ENCODE data around the gene PTPRA. TPM values are rescaled to one million over a fixed set of nuclear protein-coding genes. Genes with fewer than 3 reads are reported as not detected.

The PTPRA gene
- total and polyA plus RNA-seq, 4 donors, result 8.7 to 24.3 (median 15.7) TPM

DNA sequence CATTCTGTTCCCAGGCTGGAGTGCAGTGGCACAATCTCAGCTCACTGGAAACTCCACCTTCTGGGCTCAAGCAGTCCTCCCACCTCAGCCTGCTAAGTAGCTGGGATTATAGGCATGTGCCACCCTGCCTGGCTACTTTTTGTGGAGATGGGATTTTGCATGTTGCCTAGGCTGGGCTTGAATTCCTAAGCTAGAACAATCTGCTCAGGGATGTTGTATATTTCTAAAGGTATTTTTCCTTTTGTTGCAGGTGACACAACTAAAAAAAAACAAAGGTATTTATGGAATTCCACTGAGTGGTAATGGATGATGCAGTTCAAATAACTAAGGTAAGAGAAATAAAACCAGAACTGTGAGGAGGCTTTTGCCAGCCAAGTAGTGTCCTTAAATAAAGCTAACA is 49.7 kb downstream of the PTPRA start:
- DNase-seq (ENCODE audit: low spot score), result no peak
- H3K27ac ChIP-seq (ENCODE audit: low read depth in 1 of 2, low read length in 2 of 2), result no peak overlapping the region
- TF ChIP-seq, protein P1, sequence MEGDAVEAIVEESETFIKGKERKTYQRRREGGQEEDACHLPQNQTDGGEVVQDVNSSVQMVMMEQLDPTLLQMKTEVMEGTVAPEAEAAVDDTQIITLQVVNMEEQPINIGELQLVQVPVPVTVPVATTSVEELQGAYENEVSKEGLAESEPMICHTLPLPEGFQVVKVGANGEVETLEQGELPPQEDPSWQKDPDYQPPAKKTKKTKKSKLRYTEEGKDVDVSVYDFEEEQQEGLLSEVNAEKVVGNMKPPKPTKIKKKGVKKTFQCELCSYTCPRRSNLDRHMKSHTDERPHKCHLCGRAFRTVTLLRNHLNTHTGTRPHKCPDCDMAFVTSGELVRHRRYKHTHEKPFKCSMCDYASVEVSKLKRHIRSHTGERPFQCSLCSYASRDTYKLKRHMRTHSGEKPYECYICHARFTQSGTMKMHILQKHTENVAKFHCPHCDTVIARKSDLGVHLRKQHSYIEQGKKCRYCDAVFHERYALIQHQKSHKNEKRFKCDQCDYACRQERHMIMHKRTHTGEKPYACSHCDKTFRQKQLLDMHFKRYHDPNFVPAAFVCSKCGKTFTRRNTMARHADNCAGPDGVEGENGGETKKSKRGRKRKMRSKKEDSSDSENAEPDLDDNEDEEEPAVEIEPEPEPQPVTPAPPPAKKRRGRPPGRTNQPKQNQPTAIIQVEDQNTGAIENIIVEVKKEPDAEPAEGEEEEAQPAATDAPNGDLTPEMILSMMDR (IDR thresholded peaks at IDR 0.05; ENCODE audit: low read depth, low read length, missing input control), result no peak
- TF ChIP-seq RXRA (IDR thresholded peaks at IDR 0.05) (no peak), EGR1 (IDR thresholded peaks at IDR 0.05; ENCODE audit: low read depth in 2 of 2) (no peak), GABPA (IDR thresholded peaks at IDR 0.05 in 1 of 2, conservative IDR thresholded peaks at IDR 0.05 in 1 of 2) (no peak), NR2F2 (IDR thresholded peaks at IDR 0.05) (no peak), HNF4A (conservative IDR thresholded peaks at IDR 0.05) (no peak), FOXA1 (IDR thresholded peaks at IDR 0.05) (no peak), TAF1 (conservative IDR thresholded peaks at IDR 0.05) (no peak)
- TF ChIP-seq, protein P2, sequence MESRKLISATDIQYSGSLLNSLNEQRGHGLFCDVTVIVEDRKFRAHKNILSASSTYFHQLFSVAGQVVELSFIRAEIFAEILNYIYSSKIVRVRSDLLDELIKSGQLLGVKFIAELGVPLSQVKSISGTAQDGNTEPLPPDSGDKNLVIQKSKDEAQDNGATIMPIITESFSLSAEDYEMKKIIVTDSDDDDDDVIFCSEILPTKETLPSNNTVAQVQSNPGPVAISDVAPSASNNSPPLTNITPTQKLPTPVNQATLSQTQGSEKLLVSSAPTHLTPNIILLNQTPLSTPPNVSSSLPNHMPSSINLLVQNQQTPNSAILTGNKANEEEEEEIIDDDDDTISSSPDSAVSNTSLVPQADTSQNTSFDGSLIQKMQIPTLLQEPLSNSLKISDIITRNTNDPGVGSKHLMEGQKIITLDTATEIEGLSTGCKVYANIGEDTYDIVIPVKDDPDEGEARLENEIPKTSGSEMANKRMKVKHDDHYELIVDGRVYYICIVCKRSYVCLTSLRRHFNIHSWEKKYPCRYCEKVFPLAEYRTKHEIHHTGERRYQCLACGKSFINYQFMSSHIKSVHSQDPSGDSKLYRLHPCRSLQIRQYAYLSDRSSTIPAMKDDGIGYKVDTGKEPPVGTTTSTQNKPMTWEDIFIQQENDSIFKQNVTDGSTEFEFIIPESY (IDR thresholded peaks at IDR 0.05), result no peak
- TF ChIP-seq, protein P3, sequence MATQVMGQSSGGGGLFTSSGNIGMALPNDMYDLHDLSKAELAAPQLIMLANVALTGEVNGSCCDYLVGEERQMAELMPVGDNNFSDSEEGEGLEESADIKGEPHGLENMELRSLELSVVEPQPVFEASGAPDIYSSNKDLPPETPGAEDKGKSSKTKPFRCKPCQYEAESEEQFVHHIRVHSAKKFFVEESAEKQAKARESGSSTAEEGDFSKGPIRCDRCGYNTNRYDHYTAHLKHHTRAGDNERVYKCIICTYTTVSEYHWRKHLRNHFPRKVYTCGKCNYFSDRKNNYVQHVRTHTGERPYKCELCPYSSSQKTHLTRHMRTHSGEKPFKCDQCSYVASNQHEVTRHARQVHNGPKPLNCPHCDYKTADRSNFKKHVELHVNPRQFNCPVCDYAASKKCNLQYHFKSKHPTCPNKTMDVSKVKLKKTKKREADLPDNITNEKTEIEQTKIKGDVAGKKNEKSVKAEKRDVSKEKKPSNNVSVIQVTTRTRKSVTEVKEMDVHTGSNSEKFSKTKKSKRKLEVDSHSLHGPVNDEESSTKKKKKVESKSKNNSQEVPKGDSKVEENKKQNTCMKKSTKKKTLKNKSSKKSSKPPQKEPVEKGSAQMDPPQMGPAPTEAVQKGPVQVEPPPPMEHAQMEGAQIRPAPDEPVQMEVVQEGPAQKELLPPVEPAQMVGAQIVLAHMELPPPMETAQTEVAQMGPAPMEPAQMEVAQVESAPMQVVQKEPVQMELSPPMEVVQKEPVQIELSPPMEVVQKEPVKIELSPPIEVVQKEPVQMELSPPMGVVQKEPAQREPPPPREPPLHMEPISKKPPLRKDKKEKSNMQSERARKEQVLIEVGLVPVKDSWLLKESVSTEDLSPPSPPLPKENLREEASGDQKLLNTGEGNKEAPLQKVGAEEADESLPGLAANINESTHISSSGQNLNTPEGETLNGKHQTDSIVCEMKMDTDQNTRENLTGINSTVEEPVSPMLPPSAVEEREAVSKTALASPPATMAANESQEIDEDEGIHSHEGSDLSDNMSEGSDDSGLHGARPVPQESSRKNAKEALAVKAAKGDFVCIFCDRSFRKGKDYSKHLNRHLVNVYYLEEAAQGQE (IDR thresholded peaks at IDR 0.05), result no peak
- peaks cover 8 to 36% (median 27%) of the 10 kb centered on the region in 4 donors for H3K4me1 ChIP-seq (ENCODE audit: control insufficient read depth in 4 of 4, insufficient read depth in 4 of 4, low read length in 3 of 4)
- no peak overlapping the region for H3K9ac ChIP-seq (ENCODE audit: low read depth in 1 of 2, low read length in 2 of 2)
- no peak overlapping the region for H3K4me3 ChIP-seq (ENCODE audit: low read depth in 1 of 3, low read length in 3 of 3)
- peaks cover 0 to 3% (median 1%) of the 10 kb centered on the region in 4 donors for H3K36me3 ChIP-seq (ENCODE audit: control insufficient read depth in 4 of 4, insufficient read depth in 3 of 4, low read depth in 1 of 4, low read length in 3 of 4)
- H3K9me3 ChIP-seq (ENCODE audit: control insufficient read depth in 4 of 4, low read length in 3 of 4), result no peaks in the 10 kb centered on the region
- no peaks in the 10 kb centered on the region for H3K27me3 ChIP-seq (ENCODE audit: control insufficient read depth in 4 of 4, insufficient read depth in 4 of 4, low read length in 3 of 4)

DNA sequence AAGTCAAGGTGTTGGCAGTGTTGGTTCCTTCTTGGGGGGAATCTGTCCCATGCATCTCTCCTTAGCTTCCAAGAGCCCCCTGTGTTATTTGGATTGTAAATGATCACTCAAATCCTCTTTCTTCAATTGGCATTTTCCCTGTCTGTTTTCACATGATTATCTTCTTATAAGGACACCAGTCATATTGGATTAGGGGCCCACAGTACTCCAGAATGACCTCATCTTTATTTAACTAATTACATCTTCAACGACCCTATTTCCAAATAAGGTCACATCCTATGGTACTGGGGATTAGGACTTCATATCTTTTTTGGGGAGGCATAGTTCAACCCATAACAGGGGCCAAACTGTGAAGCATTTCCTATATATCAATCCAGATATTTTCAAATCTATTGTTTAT is 57.3 kb downstream of the PTPRA start:
- Histone ChIP-seq H3K4me3 (ENCODE audit: low read depth in 1 of 3, low read length in 3 of 3) (no peak overlapping the region), H3K9me3 (ENCODE audit: control insufficient read depth in 4 of 4, low read length in 3 of 4) (no peaks in the 10 kb centered on the region), H3K4me1 (ENCODE audit: control insufficient read depth in 4 of 4, insufficient read depth in 4 of 4, low read length in 3 of 4) (no peaks in the 10 kb centered on the region), H3K27me3 (ENCODE audit: control insufficient read depth in 4 of 4, insufficient read depth in 4 of 4, low read length in 3 of 4) (no peaks in the 10 kb centered on the region), H3K9ac (ENCODE audit: low read depth in 1 of 2, low read length in 2 of 2) (no peak overlapping the region), H3K27ac (ENCODE audit: low read depth in 1 of 2, low read length in 2 of 2) (no peak overlapping the region), H3K36me3 (ENCODE audit: control insufficient read depth in 4 of 4, insufficient read depth in 3 of 4, low read depth in 1 of 4, low read length in 3 of 4) (peaks cover 0 to 2% (median under 1%) of the 10 kb centered on the region in 4 donors)
- 71% methylated on average over 1 of the region's 1 CpG for WGBS
- DNase-seq (ENCODE audit: low spot score), result no peak
- TF ChIP-seq, protein P4, sequence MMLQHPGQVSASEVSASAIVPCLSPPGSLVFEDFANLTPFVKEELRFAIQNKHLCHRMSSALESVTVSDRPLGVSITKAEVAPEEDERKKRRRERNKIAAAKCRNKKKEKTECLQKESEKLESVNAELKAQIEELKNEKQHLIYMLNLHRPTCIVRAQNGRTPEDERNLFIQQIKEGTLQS (IDR thresholded peaks at IDR 0.05), result no peak
- TF ChIP-seq, protein P1 (IDR thresholded peaks at IDR 0.05; ENCODE audit: low read depth, low read length, missing input control), result no peak
- TF ChIP-seq GABPA (IDR thresholded peaks at IDR 0.05 in 1 of 2, conservative IDR thresholded peaks at IDR 0.05 in 1 of 2) (no peak), YY1 (IDR thresholded peaks at IDR 0.05) (no peak), FOXA2 (IDR thresholded peaks at IDR 0.05) (no peak), HNF4G (IDR thresholded peaks at IDR 0.05) (no peak), RAD21 (IDR thresholded peaks at IDR 0.05) (no peak), JUND (IDR thresholded peaks at IDR 0.05) (no peak), SP1 (IDR thresholded peaks at IDR 0.05) (no peak), TAF1 (conservative IDR thresholded peaks at IDR 0.05) (no peak), FOXA1 (IDR thresholded peaks at IDR 0.05) (no peak), EGR1 (IDR thresholded peaks at IDR 0.05; ENCODE audit: low read depth in 2 of 2) (no peak), NR2F2 (IDR thresholded peaks at IDR 0.05) (no peak)
- TF ChIP-seq, protein P5, sequence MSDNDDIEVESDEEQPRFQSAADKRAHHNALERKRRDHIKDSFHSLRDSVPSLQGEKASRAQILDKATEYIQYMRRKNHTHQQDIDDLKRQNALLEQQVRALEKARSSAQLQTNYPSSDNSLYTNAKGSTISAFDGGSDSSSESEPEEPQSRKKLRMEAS (IDR thresholded peaks at IDR 0.05), result no peak
- TF ChIP-seq, protein P2 (IDR thresholded peaks at IDR 0.05), result no peak
